GM19452 (cell line): ENCODE measurements around the gene ANKEF1.

Experiments
- ATAC-seq: cut with Tn5 transposase; IDR thresholded peaks from one replicate; pipeline ENCODE4 v1.9.1; 2021; ENCODE audit not compliant: unreplicated experiment

Gene ANKEF1

GRCh38 chr20:10078403-10078802 lies 43.6 kb downstream of the ANKEF1 start:
- ATAC-seq = no peak

GRCh38 chr20:10079964-10080363 lies 45.2 kb downstream of the ANKEF1 start:
- ATAC-seq = no peak

GRCh38 chr20:10080574-10080973 lies 45.8 kb downstream of the ANKEF1 start:
- ATAC-seq = no peak

- ATAC-seq = no peak
These were observed 55.2 kb downstream of the ANKEF1 start for GRCh38 chr20:10089871-10090587.

- no peak for ATAC-seq
These were observed 55.9 kb downstream of the ANKEF1 start for GRCh38 chr20:10090588-10091166.

GRCh38 chr20:10093087-10093591 lies 58.4 kb downstream of the ANKEF1 start:
- no peak for ATAC-seq

GRCh38 chr20:10094566-10095173 lies 59.9 kb downstream of the ANKEF1 start:
- no peak for ATAC-seq

GRCh38 chr20:10096790-10097189 lies 62.0 kb downstream of the ANKEF1 start:
- no peak for ATAC-seq

- no peak for ATAC-seq
These were observed 70.3 kb downstream of the ANKEF1 start for GRCh38 chr20:10105046-10105445.
